G401 (cell line): ENCODE data around the gene LETMD1. TPM values are rescaled to one million over a fixed set of nuclear protein-coding genes. Genes with fewer than 3 reads are reported as not detected.
A peak's percentile ranks its signal among the peaks of the same experiment; 100 is the strongest.

Experiments
- DNase-seq: peaks from one replicate; pipeline ENCODE4 v3.0.0-alpha.2; 2015; ENCODE audit warnings: low spot score
- in situ Hi-C: cut with HindIII; loops from 2 replicates; pipeline ENCODE4 v1.10.0; 2016; ENCODE audit warnings: low sequenced_read_pairs, mixed read lengths
- total RNA-seq: library from RNA; depleted of rRNA; stranded (reverse); fragments of >200 nt; shearing (Covaris generic); gene quantifications from 2 replicates; pipeline ENCODE4 v1.2.3, GENCODE V29; 2014

Gene LETMD1
- total RNA-seq, 1 experiment from 2014 or later = 63.2 TPM

DNA sequence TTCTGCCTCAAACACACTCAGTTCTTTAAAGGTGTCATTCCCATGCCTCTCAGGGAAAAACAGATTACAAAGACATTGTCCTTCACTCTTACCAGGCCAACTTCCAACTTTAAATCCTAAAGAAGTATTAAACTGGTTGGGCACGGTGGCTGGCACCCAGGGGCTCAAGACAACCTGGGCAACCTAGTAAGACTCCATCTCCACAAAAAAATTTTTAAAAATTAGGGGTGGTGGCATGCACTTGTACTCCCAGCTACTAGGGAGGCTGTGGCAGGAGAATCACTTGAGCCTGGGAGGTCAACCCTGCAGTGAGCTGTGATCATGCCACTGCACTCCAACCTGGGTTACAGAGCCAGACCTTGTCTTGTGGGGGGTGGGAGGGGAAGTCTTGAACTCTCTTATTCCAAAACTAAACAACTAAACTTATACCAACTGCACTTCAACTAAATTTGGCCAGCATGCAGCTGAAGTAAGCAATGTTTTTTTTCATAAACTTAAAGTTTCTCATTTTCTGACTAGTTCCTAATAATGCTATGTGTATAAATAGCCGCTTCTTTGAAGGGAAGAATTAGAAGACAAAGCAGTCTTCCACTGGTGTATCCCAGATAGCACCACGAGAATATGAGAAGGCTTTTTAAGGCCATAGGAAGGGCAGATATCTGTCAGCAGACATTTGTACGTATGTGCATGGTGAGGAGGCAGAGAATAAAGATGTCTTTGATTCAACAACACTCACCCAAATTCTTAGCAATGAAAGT lies 24.3 kb upstream of the LETMD1 start:
- DNase-seq = no peak
- in situ Hi-C loops = no loop called here

DNA sequence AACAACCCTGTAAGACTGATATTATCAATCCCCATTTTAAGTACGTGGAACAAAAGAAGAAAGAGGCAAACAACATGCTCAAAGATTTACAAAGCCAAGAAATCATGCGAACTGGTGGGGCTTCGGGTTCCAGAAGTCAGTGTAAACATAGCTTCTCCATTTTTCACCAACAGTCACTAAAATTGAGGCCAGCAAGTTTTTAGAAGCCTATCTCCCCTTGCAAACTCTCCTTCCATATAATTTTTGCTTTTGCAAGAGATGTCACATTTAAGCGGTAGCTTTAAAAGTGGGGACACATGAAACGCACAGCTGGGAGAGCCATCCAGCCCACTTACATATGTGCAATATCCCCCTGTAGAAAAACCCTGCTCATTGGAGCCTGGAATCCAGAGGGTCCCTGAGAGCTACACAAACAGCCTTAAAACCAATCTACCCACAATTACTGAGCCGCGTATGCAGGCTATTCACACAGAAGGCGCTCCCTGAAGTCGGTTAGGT lies 22.7 kb upstream of the LETMD1 start:
- DNase-seq = peak; percentile 46
- in situ Hi-C loops = no loop called here

GRCh38 chr12:51025836-51026638 lies 22.1 kb upstream of the LETMD1 start, which contains the start of gene SLC11A2:
TSS of gene SLC11A2 (minus strand) at chr12:51026384. CDS start at chr12:51010728, 15,656 bp downstream.
- in situ Hi-C loops = no loop called here
- DNase-seq = peak; percentile 96

- no peak for DNase-seq
- in situ Hi-C loops = no loop called here
These were observed 20.7 kb upstream of the LETMD1 start for GRCh38 chr12:51027342-51027835.

- DNase-seq = peak; percentile 45
- in situ Hi-C loops = no loop called here
These were observed 19.9 kb upstream of the LETMD1 start for GRCh38 chr12:51028126-51028812.

GRCh38 chr12:51028813-51029150 lies 19.3 kb upstream of the LETMD1 start:
- in situ Hi-C loops = no loop called here
- DNase-seq = no peak

- in situ Hi-C loops = no loop called here
These were observed 15.1 kb upstream of the LETMD1 start for GRCh38 chr12:51033048-51033447.

DNA sequence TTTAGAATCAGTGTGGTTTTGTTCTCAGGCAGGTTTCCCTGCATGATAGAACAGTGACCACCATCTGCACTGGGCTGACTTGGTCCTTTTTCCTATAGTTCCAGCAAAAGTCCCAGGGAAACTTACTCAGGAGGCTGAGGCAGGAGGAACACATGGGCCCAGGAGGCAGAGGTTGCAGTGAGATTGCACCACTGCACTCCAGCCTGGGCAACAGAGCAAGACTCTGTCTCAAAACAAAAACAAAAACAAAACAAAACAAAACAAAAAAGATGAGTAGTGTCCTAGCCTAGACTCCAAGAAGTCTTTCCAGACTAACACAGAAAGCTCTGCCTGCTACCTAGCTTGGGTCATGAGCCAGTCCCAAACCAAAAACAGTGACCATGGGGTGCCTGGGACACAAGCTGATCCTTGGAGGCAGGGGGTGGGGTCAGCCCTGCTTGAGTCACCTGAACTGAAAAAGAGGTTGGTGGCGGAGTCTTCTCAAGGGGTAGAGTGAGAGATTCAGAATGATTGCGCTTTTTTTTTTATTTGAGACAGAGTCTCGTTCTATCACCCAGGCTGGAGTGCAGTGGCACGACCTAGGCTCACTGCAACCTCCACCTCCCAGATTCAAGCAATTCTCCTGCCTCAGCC lies 14.6 kb upstream of the LETMD1 start:
- no peak for DNase-seq
- in situ Hi-C loops = no loop called here

More at GRCh38 chr12:51033048-51033447, 15.1 kb upstream of the LETMD1 start:
- no peak for DNase-seq

GRCh38 chr12:51036279-51036678 lies 11.8 kb upstream of the LETMD1 start:
- in situ Hi-C loops = no loop called here
- DNase-seq = no peak

DNA sequence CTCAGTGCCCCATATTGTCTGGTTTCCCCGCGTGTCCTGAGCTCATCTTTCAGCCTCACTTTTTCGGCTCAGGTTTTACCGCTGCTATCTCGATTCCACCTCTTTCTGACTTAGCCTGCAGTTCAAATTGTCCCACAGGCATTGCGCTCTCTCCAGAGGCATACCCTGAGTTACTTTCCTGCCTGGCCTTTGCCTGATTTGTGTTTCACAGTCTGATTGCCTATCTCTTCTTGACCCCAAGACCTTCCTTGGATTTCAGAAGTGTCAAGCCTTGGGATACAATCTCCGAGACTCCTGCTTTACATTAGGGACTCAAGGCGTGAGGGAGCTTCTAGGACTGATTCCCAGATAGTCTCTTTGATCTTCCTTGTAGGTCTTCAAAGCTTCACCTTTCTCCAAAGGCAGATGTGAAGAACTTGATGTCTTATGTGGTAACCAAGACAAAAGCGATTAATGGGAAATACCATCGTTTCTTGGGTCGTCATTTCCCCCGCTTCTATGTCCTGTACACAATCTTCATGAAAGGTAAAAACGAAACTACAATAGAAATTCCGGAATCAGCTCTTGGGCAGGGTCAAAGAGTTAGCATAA lies 629 bp downstream of the LETMD1 start:
- in situ Hi-C loops = no loop called here
- DNase-seq = no peak

GRCh38 chr12:51049525-51049924 lies 1.4 kb downstream of the LETMD1 start:
- in situ Hi-C loops = no loop called here
- DNase-seq = no peak

DNA sequence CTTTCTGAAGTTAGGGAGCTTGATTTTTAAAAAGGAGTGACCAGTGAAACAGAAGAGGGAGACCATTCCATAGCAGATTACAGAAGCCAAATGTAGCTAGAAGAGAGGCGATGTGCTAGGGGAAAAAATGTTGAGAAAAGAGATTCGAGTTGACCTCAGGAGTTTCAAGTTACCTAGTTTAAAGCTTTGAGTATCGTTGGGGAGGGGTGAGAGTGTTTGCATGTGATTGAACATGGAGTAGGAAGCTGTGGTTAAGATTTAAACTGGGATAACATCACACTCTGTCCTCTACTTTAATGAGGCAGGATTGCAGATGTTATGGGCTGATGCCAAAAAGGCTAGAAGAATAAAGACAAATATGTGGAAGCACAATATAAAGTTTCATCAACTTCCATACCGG lies 3.7 kb downstream of the LETMD1 start:
- no peak for DNase-seq
- in situ Hi-C loops = no loop called here

GRCh38 chr12:51055060-51055459 lies 6.9 kb downstream of the LETMD1 start:
- in situ Hi-C loops = no loop called here
- DNase-seq = no peak

DNA sequence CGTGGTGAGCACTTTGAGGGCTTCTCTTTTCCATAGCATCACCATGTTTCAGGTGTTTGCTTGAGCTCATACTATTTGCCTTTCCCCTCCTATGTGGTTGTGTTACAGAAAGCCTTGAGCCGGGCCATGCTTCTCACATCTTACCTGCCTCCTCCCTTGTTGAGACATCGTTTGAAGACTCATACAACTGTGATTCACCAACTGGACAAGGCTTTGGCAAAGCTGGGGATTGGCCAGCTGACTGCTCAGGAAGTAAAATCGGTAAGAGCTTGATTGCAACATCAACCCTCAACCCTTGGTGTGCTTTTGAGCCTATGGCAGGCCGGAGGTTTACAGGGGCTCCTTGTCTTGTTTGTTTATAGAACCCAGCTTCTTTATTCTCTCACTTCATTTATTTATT lies 8.1 kb downstream of the LETMD1 start:
- in situ Hi-C loops = no loop called here
- DNase-seq = no peak

DNA sequence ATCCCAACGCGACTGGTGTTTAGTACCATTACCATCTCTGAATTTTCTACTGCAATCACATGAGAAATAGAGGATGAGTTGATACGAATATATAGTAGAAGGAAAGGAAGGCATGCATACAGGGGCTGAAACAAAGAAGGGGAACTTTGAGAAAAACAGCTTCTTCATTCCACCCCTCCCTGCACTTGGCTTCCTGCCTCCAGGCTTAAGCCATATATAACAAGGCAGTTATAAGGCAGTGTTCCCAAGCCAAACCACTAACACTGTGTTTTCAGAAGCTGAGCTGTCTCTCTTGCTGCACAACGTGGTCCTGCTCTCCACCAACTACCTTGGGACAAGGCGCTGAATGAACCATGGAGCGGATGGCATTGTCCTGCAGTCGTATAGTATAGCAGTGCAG lies 11.0 kb downstream of the LETMD1 start:
- no peak for DNase-seq
- in situ Hi-C loops = no loop called here

GRCh38 chr12:51062631-51063397 lies 14.7 kb downstream of the LETMD1 start:
- no peak for DNase-seq
- in situ Hi-C loops = no loop called here

GRCh38 chr12:51065530-51065929 lies 17.4 kb downstream of the LETMD1 start:
- DNase-seq = no peak
- in situ Hi-C loops = no loop called here

DNA sequence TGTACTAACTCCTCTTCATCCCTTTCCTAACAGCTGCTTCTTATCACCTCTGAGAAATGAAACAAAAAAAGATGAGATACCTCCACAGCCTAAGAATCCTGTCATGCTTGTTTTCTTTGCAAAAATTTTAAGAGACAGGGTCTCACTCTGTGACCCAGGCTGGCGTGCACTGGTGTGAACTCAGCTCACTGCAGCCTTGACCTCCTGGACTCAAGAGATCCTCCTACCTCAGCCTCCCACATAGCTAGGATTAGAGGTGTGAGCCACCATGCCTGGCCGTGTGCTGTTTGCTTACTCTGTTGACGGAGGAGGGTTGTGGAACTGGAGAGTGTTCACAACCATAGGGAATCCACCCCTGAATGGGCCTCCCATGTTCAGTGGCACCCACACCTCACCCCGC lies 19.1 kb downstream of the LETMD1 start:
- DNase-seq = no peak
- in situ Hi-C loops = no loop called here
